ENCODE results near the gene MNT.

The MNT gene

DNA sequence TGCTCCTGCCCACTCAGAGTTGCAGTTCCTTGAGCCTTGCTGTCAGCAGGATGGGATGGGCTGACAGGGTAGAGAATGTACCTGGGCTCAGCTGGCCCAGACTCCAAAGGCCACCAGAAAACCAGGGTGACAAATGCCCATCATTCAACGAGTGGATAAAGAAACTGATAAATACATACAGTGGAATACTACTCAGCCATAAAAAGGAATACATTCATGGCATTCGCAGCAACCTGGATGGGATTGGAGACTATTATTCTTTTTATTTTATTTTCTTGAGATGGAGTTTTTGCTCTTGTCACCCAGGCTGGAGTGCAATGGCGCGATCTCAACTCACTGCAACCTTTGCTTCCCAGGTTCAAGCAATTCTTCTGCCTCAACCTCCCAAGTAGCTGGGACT lies 43.6 kb downstream of the MNT start:
- Histone ChIP-seq H3K27ac (no peak overlapping the region), H3K27me3 (no peaks in the 10 kb centered on the region), H3K4me3 (no peak overlapping the region), H3K9me3 (no peaks in the 10 kb centered on the region), H3K36me3 (peaks cover 0 to 34% (median 5%) of the 10 kb centered on the region in 3 donors), H3K4me1 (peaks cover 0 to 6% (median 1%) of the 10 kb centered on the region in 4 donors)
- TF ChIP-seq, protein P1, sequence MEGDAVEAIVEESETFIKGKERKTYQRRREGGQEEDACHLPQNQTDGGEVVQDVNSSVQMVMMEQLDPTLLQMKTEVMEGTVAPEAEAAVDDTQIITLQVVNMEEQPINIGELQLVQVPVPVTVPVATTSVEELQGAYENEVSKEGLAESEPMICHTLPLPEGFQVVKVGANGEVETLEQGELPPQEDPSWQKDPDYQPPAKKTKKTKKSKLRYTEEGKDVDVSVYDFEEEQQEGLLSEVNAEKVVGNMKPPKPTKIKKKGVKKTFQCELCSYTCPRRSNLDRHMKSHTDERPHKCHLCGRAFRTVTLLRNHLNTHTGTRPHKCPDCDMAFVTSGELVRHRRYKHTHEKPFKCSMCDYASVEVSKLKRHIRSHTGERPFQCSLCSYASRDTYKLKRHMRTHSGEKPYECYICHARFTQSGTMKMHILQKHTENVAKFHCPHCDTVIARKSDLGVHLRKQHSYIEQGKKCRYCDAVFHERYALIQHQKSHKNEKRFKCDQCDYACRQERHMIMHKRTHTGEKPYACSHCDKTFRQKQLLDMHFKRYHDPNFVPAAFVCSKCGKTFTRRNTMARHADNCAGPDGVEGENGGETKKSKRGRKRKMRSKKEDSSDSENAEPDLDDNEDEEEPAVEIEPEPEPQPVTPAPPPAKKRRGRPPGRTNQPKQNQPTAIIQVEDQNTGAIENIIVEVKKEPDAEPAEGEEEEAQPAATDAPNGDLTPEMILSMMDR (IDR thresholded peaks at IDR 0.05), result no peak
- intact Hi-C loops (cut with DNase I; ENCODE audit: low total_unique reads), result no loop called here
- DNase-seq, result no peak

DNA sequence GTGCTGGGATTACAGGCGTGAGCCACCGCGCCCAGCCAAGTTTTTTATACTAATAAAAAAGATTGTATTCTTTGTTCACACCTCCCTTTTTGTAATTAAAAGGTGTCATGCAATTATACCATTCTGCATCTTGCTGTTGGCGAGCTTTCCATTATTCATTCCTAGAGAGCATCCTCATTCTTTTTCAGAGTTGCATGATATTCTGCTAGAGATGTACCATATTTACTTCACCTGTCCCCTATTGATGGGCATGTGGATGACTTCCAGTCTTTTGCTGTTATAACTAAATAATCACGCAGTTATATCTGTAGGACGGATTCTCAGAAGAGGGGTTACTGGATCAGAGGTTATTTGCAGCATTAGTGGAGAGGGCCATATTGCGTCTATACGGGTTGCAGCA lies 46.5 kb downstream of the MNT start:
- Histone ChIP-seq H3K4me3 (no peak overlapping the region), H3K27me3 (no peaks in the 10 kb centered on the region), H3K36me3 (peaks cover 0 to 20% (median 0%) of the 10 kb centered on the region in 3 donors), H3K27ac (no peak overlapping the region), H3K9me3 (no peaks in the 10 kb centered on the region), H3K4me1 (peaks cover 0 to 6% (median 1%) of the 10 kb centered on the region in 4 donors)
- intact Hi-C loops (cut with DNase I; ENCODE audit: low total_unique reads), result no loop called here
- DNase-seq, result no peak
- TF ChIP-seq, protein P1 (IDR thresholded peaks at IDR 0.05), result no peak

DNA sequence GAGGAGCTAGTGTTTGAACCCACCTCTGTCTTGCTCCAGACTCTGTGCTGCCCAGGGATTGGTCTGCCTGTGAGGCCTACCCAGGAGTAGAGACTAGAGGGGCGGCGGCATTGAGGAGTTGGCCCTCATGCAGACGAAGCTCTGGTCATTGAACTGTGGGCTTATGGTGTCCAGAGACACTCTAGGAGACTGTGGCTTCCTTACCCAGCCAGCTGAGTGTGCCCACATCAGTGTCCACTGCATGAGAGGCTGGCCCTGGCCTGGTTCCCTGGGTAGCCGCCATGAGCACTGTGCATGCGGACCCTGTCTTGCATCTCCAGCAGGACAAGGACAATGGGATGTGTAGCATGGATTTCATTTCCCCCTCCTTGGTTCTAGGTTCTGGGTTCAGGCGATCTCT lies 49.6 kb downstream of the MNT start:
- H3K4me1 ChIP-seq, result peaks cover 0 to 12% (median 1%) of the 10 kb centered on the region in 4 donors
- H3K36me3 ChIP-seq, result peaks cover 0 to 20% (median 0%) of the 10 kb centered on the region in 3 donors
- no peaks in the 10 kb centered on the region for H3K9me3 ChIP-seq
- DNase-seq, result no peak
- H3K4me3 ChIP-seq, result no peak overlapping the region
- intact Hi-C loops (cut with DNase I; ENCODE audit: low total_unique reads), result no loop called here
- no peaks in the 10 kb centered on the region for H3K27me3 ChIP-seq
- no peak overlapping the region for H3K27ac ChIP-seq
- TF ChIP-seq, protein P1 (IDR thresholded peaks at IDR 0.05), result no peak

DNA sequence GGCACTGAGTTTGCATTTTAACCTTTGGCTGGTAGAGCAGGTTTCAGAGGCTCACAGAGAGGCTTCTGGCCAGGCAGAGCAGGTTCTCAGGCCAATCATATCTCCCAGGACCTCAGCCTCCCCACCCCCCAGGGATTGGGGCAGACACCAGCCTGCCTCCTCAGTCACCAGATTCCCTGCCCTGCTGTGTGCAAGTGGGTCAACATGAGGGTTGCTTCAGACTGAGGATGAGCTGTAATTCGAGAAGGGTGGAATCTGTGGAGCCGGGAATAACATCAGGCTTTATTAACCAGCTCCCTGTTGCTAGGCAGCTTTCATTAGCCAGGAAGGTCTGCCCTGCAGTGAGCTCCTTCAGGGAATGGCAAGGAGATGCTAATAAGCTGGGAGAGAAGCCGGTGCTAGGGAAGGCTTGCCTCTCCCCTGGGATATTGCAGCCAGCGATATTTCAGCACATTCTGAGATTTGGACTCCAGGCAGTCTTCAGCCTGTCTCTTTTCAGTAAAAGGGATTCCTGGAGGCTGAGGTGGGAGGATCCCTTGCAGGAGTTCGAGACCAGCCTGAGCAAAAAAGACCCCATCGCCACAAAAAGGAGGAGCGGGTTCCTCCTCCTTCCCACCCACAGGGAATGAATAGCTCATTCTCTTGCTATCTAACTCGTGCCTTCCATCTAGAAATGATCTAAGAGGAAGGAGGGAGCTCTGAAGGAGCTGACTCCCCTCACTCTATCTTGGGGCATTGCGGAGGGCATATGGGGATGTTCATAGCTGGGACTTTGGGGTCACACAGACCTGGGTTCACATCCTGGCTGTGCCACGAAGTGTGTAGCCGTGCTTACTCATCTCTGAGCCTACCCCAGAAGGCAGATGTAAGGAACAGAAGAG lies 52.8 kb downstream of the MNT start:
- intact Hi-C loops (cut with DNase I; ENCODE audit: low total_unique reads), result no loop called here
- Histone ChIP-seq H3K27ac (no peak overlapping the region), H3K4me3 (no peak overlapping the region), H3K27me3 (no peaks in the 10 kb centered on the region), H3K36me3 (peaks cover 0 to 42% (median 12%) of the 10 kb centered on the region in 3 donors), H3K9me3 (no peaks in the 10 kb centered on the region), H3K4me1 (peaks cover 0 to 11% (median under 1%) of the 10 kb centered on the region in 4 donors)
- DNase-seq, result no peak
- TF ChIP-seq, protein P1 (IDR thresholded peaks at IDR 0.05), result no peak

DNA sequence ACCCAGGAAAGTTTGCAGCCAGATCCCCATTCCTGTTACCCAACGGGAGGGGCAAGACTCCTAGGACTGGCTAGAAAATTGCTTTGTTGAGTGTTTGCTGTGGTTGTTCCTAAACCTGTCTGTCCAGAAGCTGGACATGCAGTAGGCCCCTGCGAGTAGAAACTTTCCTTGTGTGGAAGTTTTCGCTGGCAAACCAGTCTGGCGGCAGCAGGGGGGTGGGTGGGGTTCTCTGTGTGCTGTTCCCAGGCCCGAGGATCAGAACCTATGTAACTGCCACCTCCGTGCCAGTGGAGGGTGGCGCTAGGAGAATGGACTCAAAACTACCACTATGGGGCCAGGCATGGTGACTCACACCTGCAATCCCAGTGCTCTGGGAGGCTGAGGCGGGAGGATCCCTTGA lies 54.4 kb downstream of the MNT start:
- intact Hi-C loops (cut with DNase I; ENCODE audit: low total_unique reads), result no loop called here
- Histone ChIP-seq H3K4me3 (no peak overlapping the region), H3K27me3 (no peaks in the 10 kb centered on the region), H3K27ac (no peak overlapping the region), H3K9me3 (no peaks in the 10 kb centered on the region), H3K36me3 (peaks cover 0 to 49% (median 16%) of the 10 kb centered on the region in 3 donors), H3K4me1 (peaks cover 0 to 10% (median 0%) of the 10 kb centered on the region in 4 donors)
- TF ChIP-seq, protein P1 (IDR thresholded peaks at IDR 0.05), result no peak
- no peak for DNase-seq

Measured in tibial artery (tissue), 4 donors.